Activated CD4-positive, alpha-beta T cell treated with anti-CD3 and anti-CD28 coated beads, Interleukin-2, amount 50 U/mL, for 4 hours (primary cell): ENCODE data around the gene TM2D1.

Source experiments
- DNase-seq, 2 experiments: peaks; one replicate each; pipeline ENCODE4 v3.0.0-alpha.2; 2020

Gene TM2D1

GRCh38 chr1:61641578-61642336 lies 83.2 kb downstream of the TM2D1 start:
- DNase-seq = peak; percentile 30 to 37

GRCh38 chr1:61640531-61641530 lies 84.1 kb downstream of the TM2D1 start:
- DNase-seq = no peak

GRCh38 chr1:61639608-61640336 lies 85.2 kb downstream of the TM2D1 start:
- no peak for DNase-seq

- no peak for DNase-seq
Measured at GRCh38 chr1:61638911-61639605, 85.9 kb downstream of the TM2D1 start.

GRCh38 chr1:61638296-61638695 lies 86.6 kb downstream of the TM2D1 start:
- no peak for DNase-seq

GRCh38 chr1:61637470-61637869 lies 87.5 kb downstream of the TM2D1 start:
- no peak for DNase-seq

- no peak for DNase-seq
Measured at GRCh38 chr1:61636814-61637213, 88.1 kb downstream of the TM2D1 start.

- DNase-seq = no peak
Measured at GRCh38 chr1:61636376-61636775, 88.6 kb downstream of the TM2D1 start.

- no peak for DNase-seq
Measured at GRCh38 chr1:61635557-61635956, 89.4 kb downstream of the TM2D1 start.

GRCh38 chr1:61631436-61631835 lies 93.5 kb downstream of the TM2D1 start:
- no peak for DNase-seq
